Limb (tissue), 2 donors: ENCODE data around the gene ODF2L.

Source experiments
- DNase-seq, 2 donors: peaks; one replicate each; pipeline ENCODE4 v3.0.0-alpha.2; 2016; ENCODE audit errors: extremely low spot score in 2 of 2

Gene ODF2L

GRCh38 chr1:86322241-86322640, 73.9 kb downstream of the ODF2L start:
- no peak for DNase-seq

- no peak for DNase-seq
Measured at GRCh38 chr1:86318436-86318835, 77.7 kb downstream of the ODF2L start.

GRCh38 chr1:86317926-86318325, 78.2 kb downstream of the ODF2L start:
- DNase-seq = no peak

GRCh38 chr1:86305731-86306130, 90.4 kb downstream of the ODF2L start:
- no peak for DNase-seq

- DNase-seq = no peak
Measured at GRCh38 chr1:86303041-86303690, 93.0 kb downstream of the ODF2L start.
